IPS-18a (cell line): Measurements from ENCODE around the gene CLDN17.

Source experiments
- H3K27ac ChIP-seq: one replicate; pipeline ENCODE4 v1.5.1; 2013; ENCODE audit warnings: low read length
- H3K27me3 ChIP-seq: one replicate; pipeline ENCODE4 v1.6.1; 2013; ENCODE audit warnings: mild to moderate bottlenecking, low read length; ENCODE audit not compliant: control insufficient read depth, insufficient read depth
- H3K36me3 ChIP-seq: one replicate; pipeline ENCODE4 v1.6.1; 2013; ENCODE audit warnings: low read depth, low read length; ENCODE audit not compliant: control insufficient read depth
- H3K4me1 ChIP-seq: one replicate; pipeline ENCODE4 v1.6.1; 2013; ENCODE audit warnings: low read depth, low read length; ENCODE audit not compliant: control insufficient read depth
- H3K4me3 ChIP-seq: one replicate; pipeline ENCODE4 v1.5.1; 2013; ENCODE audit warnings: low read length
- H3K9ac ChIP-seq: one replicate; pipeline ENCODE4 v1.6.1; 2013; ENCODE audit warnings: mild to moderate bottlenecking, low read length, moderate library complexity
- H3K9me3 ChIP-seq: one replicate; pipeline ENCODE4 v1.6.1; 2013; ENCODE audit warnings: low read depth, low read length; ENCODE audit not compliant: control insufficient read depth

CLDN17 gene

DNA sequence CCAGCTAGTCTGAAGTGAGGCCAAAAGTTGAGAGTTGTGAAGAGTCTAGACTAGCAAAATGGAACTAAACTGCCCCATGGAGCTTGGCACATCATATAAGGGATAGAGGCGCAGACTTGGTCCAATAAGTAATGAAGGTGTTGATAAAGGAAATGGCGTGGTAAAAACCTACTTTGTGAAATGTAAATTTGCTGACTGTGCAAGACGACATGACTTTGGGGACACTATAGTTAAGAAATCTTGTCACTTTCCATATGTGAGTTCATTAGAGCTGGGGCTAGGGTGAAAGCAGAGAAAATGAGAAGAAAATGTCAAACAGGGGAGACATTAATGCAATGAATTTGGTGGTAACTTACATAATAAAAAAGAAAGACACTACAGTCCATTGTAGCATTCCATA is 50.1 kb downstream of the CLDN17 start:
- Histone ChIP-seq H3K9ac (no peak overlapping the region), H3K4me3 (no peak overlapping the region), H3K4me1 (no peaks in the 10 kb centered on the region), H3K9me3 (no peaks in the 10 kb centered on the region), H3K27ac (no peak overlapping the region), H3K36me3 (no peaks in the 10 kb centered on the region), H3K27me3 (no peaks in the 10 kb centered on the region)
